Activated CD8-positive, alpha-beta memory T cell treated with anti-CD3 and anti-CD28 coated beads, Interleukin-2, amount 50 U/mL, for 1 hour (primary cell): Measurements from ENCODE around the gene FRMD6.

Experiments
- DNase-seq: peaks from one replicate; pipeline ENCODE4 v3.0.0-alpha.2; 2020; ENCODE audit errors: extremely low read depth

The FRMD6 gene

GRCh38 chr14:51651388-51652167, at the start of gene FRMD6:
TSS of gene FRMD6 (plus strand) at chr14:51651910. CDS start at chr14:51689837, 37,927 bp downstream.
- peak; percentile 25 for DNase-seq

- DNase-seq = no peak
These were observed 49.4 kb upstream of the FRMD6 start for GRCh38 chr14:51602310-51602709.

- DNase-seq = no peak
These were observed 48.2 kb upstream of the FRMD6 start for GRCh38 chr14:51603495-51603894.

- no peak for DNase-seq
These were observed 47.6 kb upstream of the FRMD6 start for GRCh38 chr14:51604073-51604472.

GRCh38 chr14:51605575-51605974, 46.1 kb upstream of the FRMD6 start:
- DNase-seq = no peak

- DNase-seq = no peak
These were observed 44.0 kb upstream of the FRMD6 start for GRCh38 chr14:51607711-51608110.

- DNase-seq = no peak
These were observed 42.3 kb upstream of the FRMD6 start for GRCh38 chr14:51609251-51609954.

- DNase-seq = no peak
These were observed 41.8 kb upstream of the FRMD6 start for GRCh38 chr14:51609955-51610283.

- no peak for DNase-seq
These were observed 40.9 kb upstream of the FRMD6 start for GRCh38 chr14:51610771-51611170.

GRCh38 chr14:51612449-51612848, 39.3 kb upstream of the FRMD6 start:
- no peak for DNase-seq

GRCh38 chr14:51613416-51613815, 38.3 kb upstream of the FRMD6 start:
- no peak for DNase-seq

GRCh38 chr14:51614707-51615106, 37.0 kb upstream of the FRMD6 start:
- no peak for DNase-seq

GRCh38 chr14:51616256-51616655, 35.5 kb upstream of the FRMD6 start:
- no peak for DNase-seq

GRCh38 chr14:51616724-51617409, 34.8 kb upstream of the FRMD6 start:
- no peak for DNase-seq

- DNase-seq = no peak
These were observed 32.1 kb upstream of the FRMD6 start for GRCh38 chr14:51619561-51619960.

- DNase-seq = no peak
These were observed 31.7 kb upstream of the FRMD6 start for GRCh38 chr14:51620056-51620455.

GRCh38 chr14:51621654-51622053, 30.1 kb upstream of the FRMD6 start:
- no peak for DNase-seq

- no peak for DNase-seq
These were observed 29.3 kb upstream of the FRMD6 start for GRCh38 chr14:51622376-51622775.

GRCh38 chr14:51624955-51625569, 26.6 kb upstream of the FRMD6 start:
- DNase-seq = no peak

- no peak for DNase-seq
These were observed 25.5 kb upstream of the FRMD6 start for GRCh38 chr14:51626185-51626584.

- DNase-seq = no peak
These were observed 24.9 kb upstream of the FRMD6 start for GRCh38 chr14:51626788-51627187.

GRCh38 chr14:51627313-51627712, 24.4 kb upstream of the FRMD6 start:
- DNase-seq = no peak
